Stimulated activated CD4-positive, alpha-beta T cell treated with anti-CD3 and anti-CD28 coated beads, Interleukin-12 subunit alpha, Interleukin-12 subunit beta, amount 100 ng/mL, for 4 hours (primary cell): ENCODE results near the gene TBRG4.
"Not testable (repeated sequence)": the region's sequence is repeated elsewhere in the genome, so short reads cannot be mapped to it uniquely, and the experiment has no call there.

ENCODE experiments used
- DNase-seq: peaks from one replicate; pipeline ENCODE4 v3.0.0-alpha.2; 2020

The TBRG4 gene

GRCh38 chr7:45114926-45115325 is 3.4 kb upstream of the TBRG4 start:
- DNase-seq, result no peak

- DNase-seq, result not testable (repeated sequence)
Observed at GRCh38 chr7:45114257-45114656, 2.8 kb upstream of the TBRG4 start.

GRCh38 chr7:45112648-45113047 is 1.2 kb upstream of the TBRG4 start:
- no peak for DNase-seq

- DNase-seq, result no peak
Observed at GRCh38 chr7:45108863-45109262, 2.6 kb downstream of the TBRG4 start.

- DNase-seq, result no peak
Observed at GRCh38 chr7:45107356-45107755, 4.1 kb downstream of the TBRG4 start.

GRCh38 chr7:45106820-45107219 is 4.7 kb downstream of the TBRG4 start:
- no peak for DNase-seq

- no peak for DNase-seq
Observed at GRCh38 chr7:45105588-45106188, 5.8 kb downstream of the TBRG4 start.

GRCh38 chr7:45104844-45105587 is 6.5 kb downstream of the TBRG4 start:
- no peak for DNase-seq

GRCh38 chr7:45103958-45104843 is 7.3 kb downstream of the TBRG4 start:
- no peak for DNase-seq

- no peak for DNase-seq
Observed at GRCh38 chr7:45102785-45103712, 8.4 kb downstream of the TBRG4 start.

- no peak for DNase-seq
Observed at GRCh38 chr7:45101748-45102147, 9.7 kb downstream of the TBRG4 start.

- no peak for DNase-seq
Observed at GRCh38 chr7:45100761-45101480, 10.6 kb downstream of the TBRG4 start.

GRCh38 chr7:45099891-45100760 is 11.4 kb downstream of the TBRG4 start:
- no peak for DNase-seq

GRCh38 chr7:45098983-45099839 is 12.3 kb downstream of the TBRG4 start:
- no peak for DNase-seq

GRCh38 chr7:45092931-45093235 is 18.6 kb downstream of the TBRG4 start:
- no peak for DNase-seq

- DNase-seq, result no peak
Observed at GRCh38 chr7:45092100-45092930, 19.2 kb downstream of the TBRG4 start.

GRCh38 chr7:45089341-45089891 is 22.1 kb downstream of the TBRG4 start:
- DNase-seq, result peak; percentile 46

GRCh38 chr7:45088821-45089340 is 22.6 kb downstream of the TBRG4 start, which contains the start of gene NACAD:
Gene NACAD (minus strand): TSS chr7:45088969. CDS start chr7:45088894, 75 bp downstream.
- DNase-seq, result no peak
